Activated T-cell treated with anti-CD3 and anti-CD28 coated beads, Interleukin-2, amount 50 U/mL, for 1 hour (primary cell): Measurements from ENCODE around the gene SIPA1.
"Not testable (repeated sequence)": the region's sequence is repeated elsewhere in the genome, so short reads cannot be mapped to it uniquely, and the experiment has no call there.

ENCODE experiments used
- DNase-seq: peaks from one replicate; pipeline ENCODE4 v3.0.0-alpha.2; 2020

The SIPA1 gene

DNA sequence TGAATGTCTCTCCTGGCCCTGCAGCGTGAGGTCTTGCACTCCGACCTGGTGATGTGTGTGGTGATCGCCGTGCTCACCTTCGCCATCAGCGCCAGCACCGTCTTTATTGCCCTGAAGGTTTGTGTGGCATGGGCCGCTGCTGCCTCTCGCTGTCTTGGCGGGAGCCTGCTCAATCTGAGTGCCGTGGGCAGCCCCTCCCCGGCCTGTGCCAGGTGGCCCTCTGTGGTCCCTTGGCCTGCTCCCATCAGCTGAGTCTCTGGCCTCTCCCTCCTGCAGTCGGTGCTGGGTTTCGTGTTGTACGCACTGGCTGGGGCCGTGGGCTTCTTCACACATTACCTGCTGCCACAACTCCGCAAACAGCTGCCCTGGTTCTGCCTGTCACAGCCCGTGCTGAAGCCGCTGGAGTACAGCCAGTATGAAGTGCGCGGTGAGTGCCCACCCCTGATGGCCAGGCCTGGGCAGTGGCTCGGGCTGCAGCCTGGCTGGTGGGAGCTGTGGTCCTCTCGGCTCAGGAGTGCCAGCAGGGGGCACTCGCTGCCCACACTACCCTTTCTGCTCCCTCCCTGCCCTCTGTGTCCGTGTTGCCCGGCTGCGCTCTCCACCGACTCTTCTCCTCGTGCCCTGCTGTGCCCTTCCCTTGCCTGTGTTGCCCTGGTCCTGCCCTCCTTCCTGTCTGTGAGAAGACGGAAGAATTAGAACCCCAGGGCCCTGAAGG lies 12.1 kb upstream of the SIPA1 start:
- DNase-seq, result peak; percentile 71

DNA sequence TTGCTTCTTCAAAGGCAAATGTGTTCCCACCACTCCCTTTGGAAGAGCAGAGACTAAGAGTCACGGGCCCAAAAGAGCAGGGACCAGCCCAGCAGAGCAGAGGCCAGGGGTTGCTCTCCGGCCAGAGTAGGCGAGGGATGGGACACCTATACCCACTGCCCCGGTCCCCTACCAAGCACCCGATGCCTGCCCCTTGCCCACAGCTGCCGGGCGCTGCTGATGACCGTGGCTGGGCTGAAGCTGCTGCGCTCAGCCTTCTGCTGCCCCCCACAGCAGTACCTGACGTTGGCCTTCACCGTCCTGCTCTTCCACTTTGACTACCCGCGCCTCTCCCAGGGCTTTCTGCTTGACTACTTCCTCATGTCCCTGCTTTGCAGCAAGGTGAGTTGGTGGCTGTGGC lies 10.7 kb upstream of the SIPA1 start:
- DNase-seq, result no peak

DNA sequence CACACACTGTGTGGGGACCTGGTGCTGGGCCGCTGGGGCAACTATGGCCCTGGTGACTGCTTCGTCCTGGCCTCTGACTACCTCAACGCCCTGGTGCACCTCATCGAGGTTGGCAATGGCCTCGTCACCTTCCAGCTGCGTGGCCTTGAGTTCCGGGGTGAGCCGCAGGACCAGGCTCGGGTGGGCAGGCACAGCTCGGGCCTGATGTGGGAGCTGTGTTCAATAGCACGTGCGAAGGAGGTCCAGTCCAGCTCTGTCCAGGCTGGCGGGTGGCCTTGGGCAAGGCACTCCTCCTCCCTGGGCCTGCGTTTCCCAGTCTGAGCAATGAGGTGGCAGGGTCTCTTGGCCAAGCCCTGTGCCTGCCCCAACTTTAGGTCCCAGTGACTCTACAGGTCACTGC lies 8.3 kb upstream of the SIPA1 start:
- DNase-seq, result no peak

DNA sequence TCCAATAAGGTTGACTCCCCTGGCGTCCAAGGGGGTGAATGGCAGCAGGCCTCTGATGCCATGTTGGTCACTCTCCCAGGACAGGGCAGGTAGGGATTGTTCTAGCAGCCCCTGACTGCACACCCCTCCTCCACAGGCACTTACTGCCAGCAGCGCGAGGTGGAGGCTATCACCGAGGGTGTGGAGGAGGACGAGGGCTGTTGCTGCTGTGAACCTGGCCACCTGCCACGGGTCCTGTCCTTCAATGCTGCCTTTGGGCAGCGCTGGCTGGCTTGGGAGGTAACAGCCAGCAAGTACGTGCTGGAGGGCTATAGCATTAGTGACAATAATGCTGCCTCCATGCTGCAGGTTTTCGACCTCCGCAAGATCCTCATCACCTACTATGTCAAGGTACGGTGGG lies 7.7 kb upstream of the SIPA1 start:
- no peak for DNase-seq

DNA sequence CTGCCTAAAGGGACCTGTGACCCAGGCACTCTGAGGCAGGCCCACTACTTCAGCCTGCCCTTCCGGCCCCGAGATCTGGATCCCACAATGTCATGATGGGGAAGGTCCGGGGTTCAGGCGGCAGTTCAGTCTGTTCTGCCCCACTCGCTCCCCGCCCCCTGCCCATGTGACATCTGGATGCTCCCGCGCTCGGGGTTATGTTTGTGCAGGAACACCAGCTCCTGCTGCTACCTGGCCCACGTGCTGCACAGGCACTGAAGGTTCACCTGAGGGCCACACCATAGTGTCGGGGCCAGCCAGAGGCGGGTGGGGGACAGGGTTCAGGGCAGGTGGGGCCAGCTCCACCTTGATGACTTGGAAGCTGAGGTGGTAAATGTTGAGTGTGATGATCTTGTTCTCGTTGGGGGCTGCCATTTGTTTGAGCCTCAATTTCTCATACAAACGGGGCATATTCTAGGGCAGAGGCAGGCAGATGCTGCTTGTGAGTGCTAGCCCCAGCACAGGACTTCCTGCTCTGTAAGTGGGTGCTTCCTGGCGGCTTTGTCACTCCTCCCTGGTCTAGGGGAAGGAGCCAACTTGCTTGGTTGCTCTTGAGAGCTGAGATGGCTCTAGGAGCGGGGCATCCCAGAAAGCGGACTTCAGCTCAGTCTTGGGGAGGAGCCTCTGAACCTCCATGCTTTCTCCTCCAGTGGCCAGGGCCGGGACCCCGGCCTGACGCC lies 4.4 kb upstream of the SIPA1 start:
- no peak for DNase-seq

DNA sequence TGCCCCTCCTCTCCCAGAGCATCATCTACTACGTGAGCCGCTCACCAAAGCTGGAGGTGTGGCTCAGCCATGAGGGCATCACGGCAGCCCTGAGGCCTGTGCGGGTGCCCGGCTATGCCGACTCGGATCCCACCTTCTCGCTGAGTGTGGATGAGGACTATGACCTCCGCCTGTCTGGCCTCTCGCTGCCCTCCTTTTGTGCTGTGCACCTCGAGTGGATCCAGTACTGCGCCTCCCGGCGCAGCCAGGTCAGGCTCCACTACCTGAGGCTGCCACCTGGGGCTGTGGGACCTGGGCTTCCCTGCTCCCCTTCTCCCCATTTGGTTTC lies 3.8 kb upstream of the SIPA1 start:
- DNase-seq, result no peak

DNA sequence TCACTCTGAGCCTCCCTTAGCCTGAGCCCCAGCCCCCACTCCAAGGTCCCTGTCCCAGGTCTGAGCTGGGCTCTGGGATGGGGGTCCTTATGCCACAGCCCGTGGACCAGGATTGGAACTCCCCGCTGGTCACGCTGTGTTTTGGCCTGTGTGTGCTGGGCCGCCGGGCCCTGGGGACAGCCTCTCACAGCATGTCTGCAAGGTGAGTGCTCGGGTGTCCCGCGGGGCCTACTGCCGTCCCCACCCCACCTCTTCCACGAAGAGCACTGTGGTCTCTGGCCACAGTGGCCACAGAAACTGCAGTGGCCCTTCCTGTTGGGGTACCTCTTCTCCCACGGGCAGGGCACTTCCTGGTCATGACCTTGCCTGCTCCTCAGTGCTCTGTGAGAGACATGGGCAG lies 3.5 kb upstream of the SIPA1 start:
- DNase-seq, result no peak

DNA sequence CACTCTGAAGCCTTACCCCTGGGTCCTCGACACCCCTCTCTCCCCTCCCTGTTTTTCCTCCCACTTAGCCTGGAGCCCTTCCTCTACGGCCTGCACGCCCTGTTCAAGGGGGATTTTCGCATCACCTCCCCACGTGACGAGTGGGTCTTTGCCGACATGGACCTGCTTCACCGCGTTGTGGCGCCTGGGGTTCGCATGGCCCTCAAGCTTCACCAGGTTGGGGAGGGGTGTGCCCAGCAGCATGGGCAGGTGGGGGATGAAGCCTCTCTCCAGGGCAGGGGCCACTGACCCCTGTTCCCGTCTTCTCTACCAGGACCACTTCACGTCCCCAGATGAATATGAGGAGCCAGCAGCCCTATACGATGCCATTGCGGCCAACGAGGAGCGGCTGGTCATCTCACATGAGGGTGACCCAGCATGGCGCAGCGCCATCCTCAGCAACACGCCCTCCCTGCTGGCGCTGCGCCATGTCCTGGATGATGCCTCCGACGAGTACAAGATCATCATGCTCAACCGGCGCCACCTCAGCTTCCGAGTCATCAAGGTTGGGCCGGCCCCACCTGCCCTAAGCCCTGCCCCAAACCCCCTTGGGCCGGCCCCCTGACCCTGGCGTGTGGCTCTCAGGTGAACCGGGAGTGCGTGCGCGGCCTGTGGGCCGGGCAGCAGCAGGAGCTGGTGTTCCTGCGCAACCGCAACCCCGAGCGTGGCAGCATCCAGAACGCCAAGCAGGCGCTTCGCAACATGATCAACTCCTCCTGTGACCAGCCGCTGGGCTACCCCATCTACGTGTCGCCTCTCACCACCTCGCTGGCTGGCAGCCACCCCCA lies 2.8 kb upstream of the SIPA1 start:
- no peak for DNase-seq

DNA sequence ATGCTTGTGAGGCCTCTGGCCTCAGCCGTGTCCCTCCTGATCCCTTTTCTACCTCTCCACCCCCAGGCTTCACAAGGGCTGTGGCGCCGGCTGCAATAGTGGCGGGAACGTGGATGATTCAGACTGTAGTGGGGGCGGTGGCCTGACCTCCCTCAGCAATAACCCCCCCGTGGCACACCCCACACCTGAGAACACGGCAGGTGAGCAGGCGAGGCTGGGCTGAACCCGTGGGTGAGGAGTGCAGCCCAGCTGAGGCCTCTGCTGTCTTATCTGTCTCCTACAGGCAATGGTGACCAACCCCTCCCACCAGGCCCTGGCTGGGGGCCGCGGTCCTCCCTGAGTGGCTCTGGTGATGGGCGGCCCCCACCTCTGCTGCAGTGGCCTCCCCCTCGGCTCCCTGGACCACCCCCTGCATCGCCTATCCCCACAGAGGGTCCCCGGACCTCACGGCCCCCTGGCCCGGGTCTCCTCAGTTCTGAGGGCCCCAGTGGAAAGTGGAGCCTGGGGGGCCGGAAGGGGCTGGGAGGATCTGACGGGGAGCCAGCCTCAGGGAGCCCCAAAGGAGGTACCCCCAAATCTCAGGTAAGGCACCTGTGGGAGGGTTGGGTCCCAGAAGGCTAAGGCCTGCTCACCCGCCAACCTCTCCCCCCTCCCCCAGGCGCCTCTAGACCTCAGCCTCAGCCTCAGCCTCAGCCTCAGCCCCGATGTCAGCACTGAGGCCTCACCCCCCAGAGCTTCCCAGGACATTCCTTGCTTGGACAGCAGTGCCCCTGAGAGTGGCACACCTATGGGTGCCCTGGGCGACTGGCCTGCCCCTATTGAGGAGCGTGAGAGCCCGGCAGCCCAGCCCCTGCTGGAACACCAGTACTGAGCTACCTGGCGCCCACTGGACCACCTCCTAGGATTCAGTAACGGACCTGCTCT lies 1.5 kb upstream of the SIPA1 start:
- DNase-seq, result no peak

DNA sequence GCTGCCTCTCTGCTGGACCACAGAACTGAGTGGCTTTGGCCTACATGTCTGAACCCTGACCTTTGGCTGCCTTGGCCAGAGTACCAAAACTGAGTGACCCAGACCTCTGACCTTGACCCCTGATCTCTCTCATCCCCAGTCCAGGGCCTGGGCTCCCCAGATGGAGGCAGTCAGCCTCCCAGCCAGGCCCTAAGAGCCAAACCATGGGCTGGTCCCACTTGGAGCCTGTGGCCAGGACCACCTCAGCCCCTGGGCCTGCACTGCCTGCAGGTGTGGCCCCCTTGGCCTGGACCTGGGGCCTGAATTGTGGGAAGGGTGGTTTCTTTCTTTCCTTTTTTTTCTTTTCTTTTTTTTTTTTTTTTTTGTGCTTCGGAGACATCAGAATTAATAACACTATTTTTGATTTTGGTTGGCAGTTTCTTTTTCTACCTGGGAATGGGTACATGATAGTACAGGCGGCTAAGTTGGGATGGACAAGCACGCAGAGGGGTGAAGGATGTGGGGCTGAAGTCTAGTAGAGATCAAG lies 806 bp upstream of the SIPA1 start:
- DNase-seq, result no peak

DNA sequence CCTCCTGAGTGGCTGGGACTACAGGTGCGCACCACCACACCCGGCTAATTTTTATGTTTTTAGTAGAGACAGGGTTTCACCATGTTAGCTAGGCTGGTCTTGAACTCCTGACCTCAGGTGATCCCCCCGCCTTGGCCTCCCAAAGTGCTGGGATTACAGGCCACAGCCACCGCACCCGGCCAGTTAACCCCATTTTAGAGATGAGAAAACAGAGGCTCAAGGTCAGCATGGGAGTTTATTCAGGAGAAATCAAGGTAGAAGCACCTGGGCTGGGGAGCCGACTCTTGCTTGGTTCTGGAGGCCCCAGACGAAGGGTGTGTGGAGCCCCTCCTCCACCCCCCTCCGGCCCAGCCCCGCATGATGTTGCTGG lies 1.3 kb downstream of the SIPA1 start:
- not testable (repeated sequence) for DNase-seq

DNA sequence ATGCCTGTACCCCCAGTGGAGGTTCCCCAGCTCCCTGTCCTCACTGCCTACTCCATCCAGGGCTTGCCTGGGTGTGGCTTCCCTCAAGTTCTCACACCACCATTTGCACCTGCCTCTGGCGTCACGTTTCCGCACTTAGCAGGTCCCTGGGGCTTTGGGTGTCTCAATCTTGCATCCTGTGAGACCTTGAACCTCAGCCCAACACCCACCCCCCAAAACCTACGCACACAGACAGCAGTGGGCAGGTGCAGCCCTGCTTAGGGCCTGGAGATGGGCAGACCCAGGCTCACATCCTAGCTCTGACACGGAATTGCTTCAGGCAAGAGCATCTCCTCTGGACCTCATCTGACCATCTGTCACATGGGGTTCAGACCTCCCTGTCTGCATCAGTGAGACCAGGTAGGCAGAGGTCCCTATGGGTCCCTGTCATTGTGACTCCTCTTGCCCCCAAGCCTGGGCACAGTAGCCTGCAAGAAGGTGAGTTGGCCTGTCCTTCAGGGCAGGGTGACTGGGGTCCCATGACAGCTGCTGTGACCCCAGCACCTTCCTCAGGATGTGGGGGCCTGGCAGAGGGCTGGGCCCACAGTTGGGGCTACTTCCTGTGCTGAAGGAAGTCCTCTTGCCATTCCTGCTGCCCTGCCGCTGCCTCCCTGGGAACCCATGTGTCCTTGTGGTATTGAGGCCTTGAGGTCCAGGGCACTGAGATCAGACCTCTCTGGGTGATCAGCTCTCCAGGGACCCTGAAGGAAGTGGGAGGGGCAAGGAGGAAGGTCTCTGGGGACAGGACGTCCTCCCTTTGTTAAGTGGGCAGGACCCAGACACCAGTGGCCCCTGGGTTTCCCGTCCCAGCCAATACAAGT lies 2.0 kb downstream of the SIPA1 start:
- DNase-seq, result peak; percentile 75

DNA sequence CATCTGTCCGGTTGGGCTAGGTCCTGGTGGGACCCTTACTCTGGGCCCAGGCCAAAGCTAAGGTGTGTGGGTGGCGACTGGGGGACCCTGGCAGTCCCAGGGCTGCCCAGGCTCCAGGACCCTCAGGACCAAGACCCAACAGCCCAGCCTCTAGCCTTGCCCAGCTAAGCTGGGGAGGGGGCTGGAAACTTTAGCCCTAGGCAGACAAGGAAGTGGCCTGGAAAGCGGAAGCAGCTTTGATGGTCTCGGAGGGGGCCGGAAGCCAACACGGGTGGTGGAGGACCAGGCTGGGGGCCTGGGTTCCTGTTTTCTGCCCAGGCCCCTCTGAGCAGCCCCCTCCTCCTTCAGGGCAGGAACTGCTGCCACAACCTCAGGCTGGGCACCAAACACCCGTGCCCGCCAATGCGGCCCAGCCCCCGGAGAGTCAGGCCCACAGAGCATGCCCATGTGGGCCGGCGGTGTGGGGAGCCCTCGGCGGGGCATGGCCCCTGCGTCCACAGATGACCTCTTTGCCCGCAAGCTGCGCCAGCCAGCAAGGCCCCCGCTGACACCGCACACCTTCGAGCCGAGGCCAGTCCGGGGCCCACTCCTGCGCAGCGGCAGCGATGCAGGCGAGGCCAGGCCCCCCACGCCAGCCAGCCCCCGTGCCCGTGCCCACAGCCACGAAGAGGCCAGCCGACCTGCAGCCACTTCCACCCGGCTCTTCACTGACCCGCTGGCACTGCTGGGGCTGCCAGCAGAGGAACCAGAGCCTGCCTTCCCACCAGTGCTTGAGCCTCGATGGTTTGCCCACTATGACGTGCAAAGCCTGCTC lies 2.8 kb downstream of the SIPA1 start:
- peak; percentile 47 for DNase-seq

DNA sequence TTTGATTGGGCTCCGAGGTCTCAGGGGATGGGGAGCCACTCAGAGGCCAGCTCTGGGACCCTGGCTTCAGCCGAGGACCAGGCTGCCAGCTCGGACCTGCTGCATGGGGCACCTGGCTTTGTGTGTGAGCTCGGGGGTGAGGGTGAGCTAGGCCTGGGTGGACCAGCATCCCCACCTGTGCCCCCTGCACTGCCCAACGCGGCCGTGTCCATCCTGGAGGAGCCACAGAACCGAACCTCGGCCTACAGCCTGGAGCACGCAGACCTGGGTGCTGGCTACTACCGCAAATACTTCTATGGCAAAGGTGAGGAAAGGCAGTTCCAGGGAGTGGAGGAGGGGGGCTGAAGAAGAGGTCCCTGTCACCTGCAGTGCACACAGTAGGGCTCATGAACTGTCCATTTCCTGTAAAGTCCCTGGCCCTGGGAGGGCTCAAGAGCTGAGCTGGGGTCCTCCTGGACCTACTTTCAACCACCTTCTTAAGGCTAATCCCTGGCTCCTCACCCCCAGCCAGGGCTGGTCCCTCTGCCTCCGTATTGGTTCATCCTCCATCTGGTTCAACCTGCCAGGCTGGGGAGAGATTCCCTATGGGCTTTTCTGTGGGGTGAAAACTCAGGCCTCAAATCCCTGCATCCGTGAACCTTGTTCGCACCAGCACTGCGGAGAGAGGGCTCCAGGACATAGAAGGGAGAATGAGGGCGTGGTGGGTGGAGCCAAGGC lies 3.6 kb downstream of the SIPA1 start:
- DNase-seq, result no peak

DNA sequence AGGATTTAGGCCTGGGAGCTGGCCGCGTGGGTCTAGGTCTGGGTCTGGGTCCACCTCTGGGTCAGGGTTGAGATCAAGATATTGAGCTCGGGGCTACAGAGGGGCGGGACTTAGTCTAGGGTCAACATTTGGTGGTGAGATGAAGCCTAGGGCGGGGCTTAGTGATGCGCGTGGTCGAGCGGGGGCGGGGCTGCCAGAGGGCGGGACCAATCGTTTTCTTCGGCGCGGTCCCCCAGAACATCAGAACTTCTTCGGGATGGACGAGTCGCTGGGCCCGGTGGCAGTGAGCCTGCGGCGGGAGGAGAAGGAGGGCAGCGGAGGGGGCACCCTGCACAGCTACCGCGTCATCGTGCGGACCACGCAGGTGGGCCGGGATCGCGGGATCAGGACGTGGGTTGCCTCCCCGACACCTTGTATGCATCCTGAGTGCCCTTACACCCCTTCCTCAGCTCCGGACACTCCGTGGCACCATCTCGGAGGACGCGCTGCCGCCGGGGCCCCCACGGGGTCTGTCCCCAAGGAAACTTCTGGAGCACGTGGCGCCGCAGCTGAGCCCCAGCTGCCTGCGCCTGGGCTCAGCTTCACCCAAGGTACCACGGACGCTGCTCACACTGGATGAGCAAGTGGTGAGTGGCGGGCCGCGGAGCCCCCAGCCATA lies 4.2 kb downstream of the SIPA1 start:
- DNase-seq, result no peak

DNA sequence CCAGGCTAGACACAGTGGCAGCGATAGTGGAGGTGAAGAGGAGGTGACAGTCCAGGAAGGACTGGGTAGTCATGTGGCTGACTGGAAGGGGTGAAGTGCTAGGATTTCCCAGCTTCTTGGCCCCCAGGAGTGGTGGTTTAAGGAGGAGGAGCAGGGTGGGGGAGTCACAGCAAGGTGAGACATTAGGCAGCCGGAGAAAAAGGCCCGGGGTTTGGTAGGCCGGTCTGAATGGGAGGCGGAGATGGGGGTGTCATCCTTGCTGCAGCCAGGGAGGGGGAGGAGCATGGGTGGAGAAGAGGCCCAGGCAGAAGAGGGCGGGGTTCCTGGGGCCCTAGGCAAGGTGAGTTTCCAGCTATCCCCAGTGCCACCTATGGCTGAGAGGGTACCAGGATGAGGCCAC lies 6.1 kb downstream of the SIPA1 start:
- no peak for DNase-seq

DNA sequence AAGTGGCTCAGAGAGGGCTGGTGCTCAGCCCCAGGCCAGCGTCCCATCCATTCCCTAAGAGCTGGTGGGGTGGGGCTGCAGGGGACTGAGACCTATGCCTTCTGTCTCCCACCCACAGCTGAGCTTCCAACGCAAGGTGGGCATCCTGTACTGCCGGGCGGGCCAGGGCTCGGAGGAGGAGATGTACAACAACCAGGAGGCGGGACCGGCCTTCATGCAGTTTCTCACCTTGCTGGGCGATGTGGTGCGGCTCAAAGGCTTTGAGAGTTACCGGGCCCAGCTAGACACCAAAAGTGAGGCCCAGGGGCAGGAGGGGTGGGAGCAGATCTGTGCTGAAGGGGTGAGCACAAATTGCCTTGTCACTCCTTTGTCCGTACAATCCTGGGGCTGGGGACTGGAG lies 6.9 kb downstream of the SIPA1 start:
- no peak for DNase-seq

DNA sequence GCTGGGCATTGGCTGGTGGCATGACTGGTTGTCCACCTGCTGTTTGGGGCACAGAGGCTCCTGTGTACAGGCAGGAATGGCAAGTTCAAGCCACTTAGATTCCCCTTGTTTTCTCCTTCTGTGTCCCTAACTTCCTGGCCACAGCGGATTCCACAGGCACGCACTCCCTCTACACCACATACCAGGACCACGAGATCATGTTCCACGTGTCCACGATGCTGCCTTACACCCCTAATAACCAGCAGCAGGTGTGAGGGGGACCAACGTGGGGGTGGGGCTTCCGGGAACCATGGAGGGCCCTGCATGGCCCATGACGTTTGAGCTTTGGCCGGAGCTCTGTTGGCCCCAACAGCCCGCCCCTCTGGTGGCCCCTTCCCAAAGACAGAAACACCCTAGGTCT lies 7.8 kb downstream of the SIPA1 start:
- DNase-seq, result no peak

DNA sequence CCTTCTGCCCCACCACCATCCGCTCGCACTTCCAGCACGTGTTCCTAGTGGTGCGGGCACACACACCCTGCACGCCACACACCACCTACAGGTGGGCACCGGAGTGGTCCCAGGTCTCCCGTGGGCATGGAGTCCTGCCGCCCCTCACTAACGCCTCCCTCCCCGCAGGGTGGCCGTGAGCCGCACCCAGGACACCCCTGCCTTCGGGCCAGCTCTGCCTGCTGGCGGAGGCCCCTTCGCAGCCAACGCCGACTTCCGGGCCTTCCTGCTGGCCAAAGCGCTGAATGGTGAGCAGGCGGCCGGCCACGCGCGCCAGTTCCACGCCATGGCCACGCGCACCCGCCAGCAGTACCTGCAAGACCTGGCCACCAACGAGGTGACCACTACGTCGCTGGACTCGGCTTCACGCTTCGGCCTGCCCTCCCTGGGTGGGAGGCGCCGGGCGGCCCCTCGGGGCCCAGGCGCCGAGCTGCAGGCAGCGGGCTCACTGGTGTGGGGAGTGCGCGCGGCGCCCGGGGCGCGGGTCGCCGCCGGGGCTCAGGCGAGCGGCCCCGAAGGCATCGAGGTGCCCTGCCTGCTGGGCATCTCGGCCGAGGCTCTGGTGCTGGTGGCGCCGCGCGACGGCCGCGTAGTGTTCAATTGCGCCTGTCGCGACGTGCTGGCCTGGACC lies 8.5 kb downstream of the SIPA1 start:
- DNase-seq, result no peak
